Measurements from ENCODE around the gene RORC. TPM values are rescaled to one million over a fixed set of nuclear protein-coding genes. Genes with fewer than 3 reads are reported as not detected.

Gene RORC
- total RNA-seq, 4 donors from 2014 or later: 0.13 to 1.8 (median 1.4) TPM; not detected in 1

DNA sequence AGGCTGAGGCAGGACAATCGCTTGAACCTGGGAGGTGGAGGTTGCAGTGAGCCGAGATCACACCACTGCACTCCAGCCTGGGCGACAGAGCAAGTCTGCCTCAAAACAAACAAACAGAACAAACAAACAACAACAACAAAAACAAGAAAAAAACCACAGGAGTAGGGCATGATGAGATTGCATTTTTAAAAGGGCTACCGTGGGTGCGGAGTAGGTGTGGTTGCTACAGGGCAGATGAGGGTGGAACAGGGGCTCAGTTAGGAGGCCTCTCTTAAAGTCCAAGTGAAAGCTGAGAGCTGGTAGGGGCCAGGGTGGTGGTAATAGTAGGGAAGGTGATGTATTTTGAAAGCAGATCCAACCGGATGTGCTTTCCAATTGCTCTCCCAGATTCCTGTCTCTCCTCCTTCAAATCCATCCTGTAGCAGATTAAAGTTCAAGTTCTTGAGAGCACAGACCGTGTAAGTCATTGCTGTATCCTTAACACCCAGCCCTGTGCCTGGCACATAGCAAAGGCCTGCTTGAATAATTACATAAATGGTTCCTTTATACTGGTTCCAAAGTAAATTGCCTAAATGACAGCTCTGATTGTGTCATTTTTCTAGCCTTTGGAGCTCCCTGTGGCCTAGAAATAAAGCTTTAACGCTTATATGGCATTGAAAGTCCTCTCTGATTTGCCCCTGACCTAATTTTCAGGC is 22.2 kb downstream of the RORC start:
- H3K4me1 ChIP-seq: no peaks in the 10 kb centered on the region
- no peak overlapping the region for H3K4me3 ChIP-seq
- peaks cover 10% of the 10 kb centered on the region for H3K27me3 ChIP-seq
- no peak overlapping the region for H3K27ac ChIP-seq
- no peaks in the 10 kb centered on the region for H3K36me3 ChIP-seq
- ATAC-seq: no peak
- H3K9me3 ChIP-seq: no peaks in the 10 kb centered on the region
- WGBS, 2 donors (ENCODE audit: low coverage in 1 of 2): 38 to 68% methylated on average over 2 to 7 of the region's 8 CpGs
- TF ChIP-seq CTCF (IDR thresholded peaks at IDR 0.05) (no peak), POLR2A (IDR thresholded peaks at IDR 0.05) (no peak), POLR2AphosphoS5 (IDR thresholded peaks at IDR 0.05) (no peak), EP300 (IDR thresholded peaks at IDR 0.05) (no peak)

DNA sequence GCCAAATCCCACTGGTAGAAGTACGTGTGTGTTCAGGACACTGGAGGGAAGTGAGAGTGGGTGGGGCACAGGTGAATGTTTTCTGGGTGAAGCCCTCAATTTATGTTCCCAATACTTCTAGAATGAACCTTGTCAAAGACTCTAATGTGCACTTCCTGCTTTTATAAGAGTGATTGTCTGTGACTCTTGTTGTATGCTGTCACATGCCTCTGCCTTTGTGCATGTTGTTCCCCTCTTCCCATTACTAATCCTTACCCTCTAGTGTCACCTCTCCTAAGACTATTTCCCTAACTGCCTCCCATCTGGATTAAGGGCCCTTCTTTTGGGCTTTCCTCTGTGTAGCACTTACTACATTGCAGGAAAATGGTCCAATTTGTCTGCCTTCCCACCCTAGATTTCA is 23.8 kb downstream of the RORC start:
- TF ChIP-seq CTCF (IDR thresholded peaks at IDR 0.05): no peak
- no peak for TF ChIP-seq EP300 (IDR thresholded peaks at IDR 0.05)
- no peak for TF ChIP-seq POLR2AphosphoS5 (IDR thresholded peaks at IDR 0.05)
- Histone ChIP-seq H3K27ac (no peak overlapping the region), H3K9me3 (no peaks in the 10 kb centered on the region), H3K27me3 (peaks cover 25% of the 10 kb centered on the region), H3K36me3 (no peaks in the 10 kb centered on the region), H3K4me1 (no peaks in the 10 kb centered on the region), H3K4me3 (no peak overlapping the region)
- WGBS, 2 donors (ENCODE audit: low coverage in 1 of 2): no CpG with 5 or more reads among the region's 1 CpG
- no peak for ATAC-seq

- TF ChIP-seq EP300 (IDR thresholded peaks at IDR 0.05): no peak
- TF ChIP-seq POLR2A (IDR thresholded peaks at IDR 0.05): no peak
- TF ChIP-seq POLR2AphosphoS5 (IDR thresholded peaks at IDR 0.05): no peak
- no peak for TF ChIP-seq CTCF (IDR thresholded peaks at IDR 0.05)
- H3K36me3 ChIP-seq: no peaks in the 10 kb centered on the region
- no peaks in the 10 kb centered on the region for H3K9me3 ChIP-seq
- H3K27me3 ChIP-seq: peaks cover 32% of the 10 kb centered on the region
- WGBS, 2 donors (ENCODE audit: low coverage in 1 of 2): no CpG with 5 or more reads among the region's 5 CpGs
- ATAC-seq: no peak
- no peaks in the 10 kb centered on the region for H3K4me1 ChIP-seq
- H3K27ac ChIP-seq: no peak overlapping the region
- H3K4me3 ChIP-seq: no peak overlapping the region
These were observed 24.5 kb downstream of the RORC start for GRCh38 chr1:151807131-151807530.

DNA sequence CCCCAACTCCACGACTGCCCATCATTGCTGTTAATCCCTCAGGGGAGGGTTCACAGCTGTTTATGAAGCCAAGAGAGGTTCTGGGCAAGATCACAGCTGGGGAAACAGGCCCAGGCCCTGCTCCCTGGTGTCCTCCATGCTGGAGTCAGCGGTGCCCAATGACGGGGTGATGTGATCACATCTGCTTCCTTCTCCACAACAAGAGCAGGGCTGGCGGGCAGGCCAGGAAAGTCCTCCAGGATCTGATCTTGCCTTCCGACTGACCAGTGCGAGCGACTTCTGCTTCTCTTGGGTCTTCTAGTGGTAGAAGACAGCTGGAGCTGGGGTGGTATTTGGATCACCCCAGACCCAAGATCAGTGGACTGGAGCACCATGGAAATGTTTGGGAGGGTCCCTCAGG is 25.4 kb downstream of the RORC start:
- TF ChIP-seq POLR2A (IDR thresholded peaks at IDR 0.05) (no peak), POLR2AphosphoS5 (IDR thresholded peaks at IDR 0.05) (no peak), EP300 (IDR thresholded peaks at IDR 0.05) (no peak), CTCF (IDR thresholded peaks at IDR 0.05) (no peak)
- H3K9me3 ChIP-seq: no peaks in the 10 kb centered on the region
- no peak overlapping the region for H3K4me3 ChIP-seq
- H3K27ac ChIP-seq: no peak overlapping the region
- no peaks in the 10 kb centered on the region for H3K36me3 ChIP-seq
- ATAC-seq: no peak
- WGBS, 2 donors (ENCODE audit: low coverage in 1 of 2): 40 to 90% methylated on average over 1 to 2 of the region's 7 CpGs
- no peaks in the 10 kb centered on the region for H3K4me1 ChIP-seq
- peaks cover 41% of the 10 kb centered on the region for H3K27me3 ChIP-seq

DNA sequence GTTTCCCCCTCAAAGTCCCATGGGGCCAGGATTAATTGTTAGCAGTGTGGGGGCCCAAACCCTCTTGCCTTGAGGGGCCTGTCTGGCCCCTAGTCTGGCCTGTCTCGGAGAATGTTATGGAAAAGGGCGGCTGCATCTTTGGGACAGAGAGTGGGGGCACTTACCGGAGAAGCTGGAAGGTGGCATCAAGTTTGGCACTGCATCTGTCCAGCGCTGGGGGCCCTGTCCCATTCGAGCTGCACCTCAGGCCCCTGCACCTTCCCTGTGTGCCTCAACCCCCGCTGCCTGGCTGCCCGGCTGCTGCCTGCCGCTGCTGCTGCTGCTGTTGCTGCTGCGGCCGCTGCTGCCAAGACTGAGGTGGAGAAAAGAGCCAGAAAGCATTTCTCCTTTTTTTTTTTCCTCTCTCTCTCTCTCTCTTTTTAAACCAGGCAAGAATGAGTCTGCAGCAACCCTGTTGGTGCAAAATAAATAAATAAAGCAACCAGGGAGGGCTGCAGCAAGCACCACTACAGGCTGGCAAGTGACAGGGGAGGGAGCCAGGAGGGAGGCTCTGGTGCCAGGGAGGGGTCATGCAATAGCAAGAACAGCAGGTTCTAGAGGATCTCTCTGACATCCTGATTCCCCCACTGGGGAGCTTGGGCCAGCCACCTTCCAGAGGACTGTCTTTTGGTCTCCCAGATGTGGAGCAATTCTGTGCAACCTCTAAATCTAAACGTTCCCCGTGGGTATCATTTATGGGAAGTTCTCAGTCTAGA is 26.4 kb downstream of the RORC start, which contains the start of gene LINGO4:
Gene LINGO4, minus strand, starts transcription at position 354 of the 755 bp plus-strand sequence. CDS start 2,715 bp downstream, outside the sequence.
- Histone ChIP-seq H3K4me1 (no peaks in the 10 kb centered on the region), H3K9me3 (no peaks in the 10 kb centered on the region), H3K4me3 (no peak within 1 kb of the TSS), H3K27ac (no peak within 1 kb of the TSS), H3K27me3 (peaks cover 50% of the 10 kb centered on the region), H3K36me3 (no peaks in the 10 kb centered on the region)
- TF ChIP-seq EP300 (IDR thresholded peaks at IDR 0.05) (no peak), POLR2AphosphoS5 (IDR thresholded peaks at IDR 0.05) (no peak), POLR2A (IDR thresholded peaks at IDR 0.05) (no peak), CTCF (IDR thresholded peaks at IDR 0.05) (no peak)
- ATAC-seq: no peak
- WGBS, 2 donors (ENCODE audit: low coverage in 1 of 2): 35 to 60% methylated on average over 3 to 8 of the region's 12 CpGs
